Endothelial cell of umbilical vein (primary cell): Measurements from ENCODE around the gene TOM1. TPM values are rescaled to one million over a fixed set of nuclear protein-coding genes. Genes with fewer than 3 reads are reported as not detected.

ENCODE experiments used
- BruUV-seq: library from RNA; stranded (reverse); fragments of 400-500 nt; replicated peaks from 2 replicates; lab custom pipeline; 2021; lab: Mats Ljungman, UMichigan
- CTCF ChIA-PET: fragments of 300-600, 350-600 bp; sonication (Branson Sonifier 250); formaldehyde crosslinking; loops from one replicate; lab custom pipeline; 2021; ENCODE audit warnings: antibody characterized with exemption, inconsistent platforms; lab: Charles Lee
- POLR2A ChIA-PET: fragments of 300-600, 350-600 bp; sonication (Branson Sonifier 250); formaldehyde crosslinking; loops from one replicate; lab custom pipeline; 2021; ENCODE audit warnings: antibody characterized with exemption, inconsistent platforms; lab: Charles Lee
- DNase-seq: peaks from one replicate; pipeline ENCODE4 v3.0.0-alpha.2; 2011; ENCODE audit warnings: low read depth, low spot score
- FAIRE-seq: peaks from 2 replicates; lab custom pipeline; 2011; peaks lifted over from hg19 to GRCh38; lab: Jason Lieb, UNC
- H2AFZ ChIP-seq: 2 replicates; pipeline ENCODE4 v1.6.0; 2012; ENCODE audit warnings: low read depth, low read length, control low read depth, inconsistent platforms
- H3K27ac ChIP-seq: 2 replicates; pipeline ENCODE4 v1.5.1; 2011; ENCODE audit warnings: low read depth, mild to moderate bottlenecking, control low read depth, low read length, moderate library complexity; ENCODE audit not compliant: insufficient read depth
- H3K27me3 ChIP-seq, 2 experiments: 2 replicates each; pipeline versions ENCODE4 v1.6.0 to v1.6.1; 2011; ENCODE audit warnings: low read length in 2 of 2, mixed read lengths in 1 of 2; ENCODE audit not compliant: control insufficient read depth in 2 of 2, insufficient read depth in 2 of 2
- H3K36me3 ChIP-seq, 2 experiments: 2 replicates in 1 of 2; 3 replicates in 1 of 2; pipeline ENCODE4 v1.5.1; 2011; ENCODE audit warnings: low read length in 2 of 2, mild to moderate bottlenecking in 1 of 2, moderate library complexity in 1 of 2; ENCODE audit not compliant: control insufficient read depth in 2 of 2, insufficient read depth in 2 of 2; ENCODE audit errors: extremely low read depth in 1 of 2
- H3K4me1 ChIP-seq: 3 replicates; pipeline ENCODE4 v1.5.1; 2011; ENCODE audit warnings: mild to moderate bottlenecking, low read length; ENCODE audit not compliant: control insufficient read depth, insufficient read depth; ENCODE audit errors: extremely low read depth
- H3K4me2 ChIP-seq: 2 replicates; pipeline ENCODE4 v1.6.1; 2011; ENCODE audit warnings: low read length, control low read depth, mixed read lengths; ENCODE audit not compliant: insufficient read depth
- H3K4me3 ChIP-seq, 3 experiments: fragments of 200-600 bp in 1 of 3; sonication (generic), shearing (Covaris generic) in 1 of 3; replicated peaks in 1 of 3; 2 replicates each; pipeline ENCODE4 v1.5.1; 2011 to 2016; ENCODE audit warnings: control low read depth in 3 of 3, low read length in 3 of 3, mild to moderate bottlenecking in 2 of 3, inconsistent platforms in 1 of 3, low read depth in 1 of 3, moderate library complexity in 1 of 3; ENCODE audit not compliant: insufficient read depth in 1 of 3
- H3K79me2 ChIP-seq: 2 replicates; pipeline ENCODE4 v1.6.0; 2012; ENCODE audit warnings: low read length, inconsistent platforms; ENCODE audit not compliant: control insufficient read depth, insufficient read depth
- H3K9ac ChIP-seq: replicated peaks from 2 replicates; pipeline ENCODE3; 2011; ENCODE audit warnings: low read length, control low read depth; ENCODE audit not compliant: insufficient read depth; ENCODE audit errors: extremely low read depth
- H3K9me1 ChIP-seq: replicated peaks from 3 replicates; pipeline ENCODE4 v1.6.0; 2011; ENCODE audit warnings: mild to moderate bottlenecking, low read length; ENCODE audit not compliant: control insufficient read depth, insufficient read depth; ENCODE audit errors: extremely low read depth
- H3K9me3 ChIP-seq: replicated peaks from 2 replicates; pipeline ENCODE4 v1.5.1; 2012; ENCODE audit warnings: low read length, inconsistent platforms; ENCODE audit not compliant: control insufficient read depth, insufficient read depth
- H4K20me1 ChIP-seq: replicated peaks from 2 replicates; pipeline ENCODE3; 2011; ENCODE audit warnings: mild to moderate bottlenecking, low read length; ENCODE audit not compliant: control insufficient read depth, insufficient read depth; ENCODE audit errors: extremely low read depth
- CTCF ChIP-seq, 2 donors: IDR thresholded peaks; 1 replicate in 1 of 2; 2 replicates in 1 of 2; pipeline ENCODE4 v1.5.1; 2011; ENCODE audit warnings: low read length in 2 of 2, mild to moderate bottlenecking in 2 of 2, moderate library complexity in 2 of 2, control low read depth in 1 of 2, inconsistent platforms in 1 of 2, low read depth in 1 of 2; ENCODE audit not compliant: insufficient read depth in 1 of 2; ENCODE audit errors: extremely low read depth in 1 of 2
- EZH2 ChIP-seq: IDR thresholded peaks from 2 replicates; pipeline ENCODE4 v1.6.1; 2012; ENCODE audit warnings: borderline replicate concordance, low read depth, mild to moderate bottlenecking, moderate library complexity, low read length, inconsistent platforms; ENCODE audit not compliant: severe bottlenecking
- FOS ChIP-seq: IDR thresholded peaks from 2 replicates; pipeline ENCODE4 v1.6.1; 2011; ENCODE audit warnings: mild to moderate bottlenecking, low read length, moderate library complexity, borderline replicate concordance; ENCODE audit not compliant: insufficient read depth
- GATA2 ChIP-seq: IDR thresholded peaks from 2 replicates; pipeline ENCODE4 v1.7.0; 2011; ENCODE audit warnings: low read depth, mild to moderate bottlenecking, moderate library complexity, mixed read lengths, low read length; ENCODE audit not compliant: insufficient read length, insufficient read depth
- JUN ChIP-seq: IDR thresholded peaks from 2 replicates; pipeline ENCODE4 v1.6.1; 2011; ENCODE audit warnings: borderline replicate concordance, low read depth; ENCODE audit not compliant: insufficient read length, insufficient read depth
- MAX ChIP-seq: IDR thresholded peaks from 2 replicates; pipeline ENCODE4 v1.6.1; 2011; ENCODE audit not compliant: insufficient read depth, insufficient read length
- MYC ChIP-seq: IDR thresholded peaks from one replicate; pipeline ENCODE4 v1.6.1; 2011; ENCODE audit warnings: mild to moderate bottlenecking, low read depth, low read length
- POLR2A ChIP-seq: IDR thresholded peaks from 2 replicates; pipeline ENCODE4 v1.6.1; 2012; ENCODE audit warnings: low read depth, mild to moderate bottlenecking, control low read depth, low read length
- POLR2AphosphoS5 ChIP-seq: IDR thresholded peaks from 2 replicates; pipeline ENCODE4 v1.6.1; 2012; ENCODE audit warnings: low read depth, mild to moderate bottlenecking, control low read depth, low read length, moderate library complexity; ENCODE audit not compliant: insufficient read depth
- dilution Hi-C: fragments of 300-500 bp; cut with MboI; formaldehyde crosslinking; loops from one replicate; pipeline ENCODE4 v1.15.0; 2019; ENCODE audit warnings: low sequenced_read_pairs; ENCODE audit not compliant: extremely low pct_ligation_motif_present
- intact Hi-C: fragments of 100-400 bp; cut with micrococcal nuclease; formaldehyde crosslinking; loops from one replicate; pipeline ENCODE4 v1.10.0; 2022
- polyA plus RNA-seq, 4 experiments: library from polyadenylated mRNA; depleted of rRNA in 3 of 4; stranded (reverse) in 3 of 4; unstranded in 1 of 4; fragments of >200 nt; gene quantifications; 2 replicates each; pipeline versions ENCODE4 v1.2.1 to v1.2.3, GENCODE V29; 2011 to 2012; ENCODE audit warnings: missing spikeins in 1 of 4
- total RNA-seq: library from RNA; stranded (reverse); gene quantifications from 2 replicates; pipeline ENCODE4 v1.2.3, GENCODE V29; 2021

The TOM1 gene
- total and polyA plus RNA-seq, 2 donors (not counting 3 experiments of a cell fraction or from before 2014, with no cell fraction given) = 36.4 to 74.4 TPM

GRCh38 chr22:35369996-35370395 lies 70.3 kb downstream of the TOM1 start:
- Histone ChIP-seq H3K9ac (no peak overlapping the region), H3K4me3 (no peak overlapping the region), H3K4me2 (no peak overlapping the region), H3K9me1 (no peaks in the 10 kb centered on the region), H3K4me1 (peaks cover 4% of the 10 kb centered on the region), H2AFZ (no peak overlapping the region), H4K20me1 (no peaks in the 10 kb centered on the region), H3K27ac (no peak overlapping the region), H3K79me2 (no peaks in the 10 kb centered on the region), H3K36me3 (no peaks in the 10 kb centered on the region), H3K9me3 (no peaks in the 10 kb centered on the region), H3K27me3 (no peaks in the 10 kb centered on the region)
- FAIRE-seq = no peak
- ChIA-PET CTCF (interaction anchor here (1.0 to 1.2 kb wide), 2 partner anchors 11 to 19 kb away, joined by 3 to 5 read pairs; partner anchors contain the start of gene HMOX1), POLR2A (no interaction called here)
- no peak for TF ChIP-seq FOS
- TF ChIP-seq MYC = no peak
- no peak for TF ChIP-seq POLR2AphosphoS5
- no peak for TF ChIP-seq CTCF (IDR thresholded peaks at IDR 0.05; ENCODE audit: extremely low read depth in 1 of 2, insufficient read depth in 1 of 2, low read depth in 1 of 2, low read length in 2 of 2)
- TF ChIP-seq POLR2A = no peak
- TF ChIP-seq EZH2 = no peak
- TF ChIP-seq MAX = no peak
- no peak for TF ChIP-seq JUN
- TF ChIP-seq GATA2 = no peak
- no peak for DNase-seq
- BruUV-seq = no TSS peak
- dilution Hi-C loops = no loop called here
- intact Hi-C loops = loop anchor here (2.0 kb wide), 1 partner anchor 19 kb away; no protein-coding TSS in a partner anchor
